CD14-positive monocyte (primary cell): Measurements from ENCODE around the gene MAU2. TPM values are rescaled to one million over a fixed set of nuclear protein-coding genes. Genes with fewer than 3 reads are reported as not detected.

Experiments
- DNase-seq, 3 donors: peaks; one replicate each; pipeline ENCODE4 v3.0.0-alpha.2; 2011 to 2022
- H2AFZ ChIP-seq: 2 replicates; pipeline ENCODE4 v1.6.0; 2012; ENCODE audit warnings: mild to moderate bottlenecking, low read depth, low read length, inconsistent platforms; ENCODE audit not compliant: insufficient read depth, poor library complexity, severe bottlenecking
- H3K27ac ChIP-seq, 2 donors: 1 replicate in 1 of 2; 2 replicates in 1 of 2; pipeline ENCODE4 v1.5.1; 2012 to 2013; ENCODE audit warnings: low read length in 2 of 2, control low read depth in 1 of 2, inconsistent platforms in 1 of 2, low read depth in 1 of 2, mild to moderate bottlenecking in 1 of 2
- H3K27me3 ChIP-seq, 2 donors: one replicate each; pipeline versions ENCODE4 v1.6.0 to v1.6.1; 2011 to 2013; ENCODE audit warnings: low read length in 2 of 2; ENCODE audit not compliant: control insufficient read depth in 2 of 2, insufficient read depth in 2 of 2
- H3K36me3 ChIP-seq, 2 donors: replicated peaks in 1 of 2; 1 replicate in 1 of 2; 2 replicates in 1 of 2; pipeline versions ENCODE4 v1.5.1 to v1.6.1; 2012 to 2013; ENCODE audit warnings: low read length in 2 of 2, control low read depth in 1 of 2, inconsistent platforms in 1 of 2, mild to moderate bottlenecking in 1 of 2; ENCODE audit not compliant: insufficient read depth in 2 of 2, control insufficient read depth in 1 of 2
- H3K4me1 ChIP-seq, 2 donors: 1 replicate in 1 of 2; 2 replicates in 1 of 2; pipeline versions ENCODE4 v1.5.1 to v1.6.1; 2012 to 2013; ENCODE audit warnings: low read length in 2 of 2, control low read depth in 1 of 2, inconsistent platforms in 1 of 2, mild to moderate bottlenecking in 1 of 2, moderate library complexity in 1 of 2; ENCODE audit not compliant: insufficient read depth in 2 of 2, control insufficient read depth in 1 of 2
- H3K4me2 ChIP-seq: replicated peaks from 2 replicates; pipeline ENCODE3; 2012; ENCODE audit warnings: low read length, moderate library complexity, mild to moderate bottlenecking; ENCODE audit not compliant: poor library complexity, severe bottlenecking; ENCODE audit errors: extremely low read depth
- H3K4me3 ChIP-seq, 3 experiments: fragments of 200-600 bp in 1 of 3; sonication (generic) in 1 of 3; replicated peaks in 1 of 3; 1 replicate in 2 of 3; 2 replicates in 1 of 3; pipeline ENCODE4 v1.5.1; 2011 to 2013; ENCODE audit warnings: low read length in 3 of 3, mild to moderate bottlenecking in 3 of 3, control low read depth in 2 of 3, low read depth in 2 of 3, inconsistent platforms in 1 of 3, moderate library complexity in 1 of 3
- H3K79me2 ChIP-seq: 2 replicates; pipeline ENCODE4 v1.6.0; 2012; ENCODE audit warnings: mild to moderate bottlenecking, control low read depth, inconsistent platforms, low read length, moderate library complexity; ENCODE audit not compliant: insufficient read depth
- H3K9ac ChIP-seq: 2 replicates; pipeline ENCODE4 v1.6.0; 2017; ENCODE audit warnings: low read length, mild to moderate bottlenecking; ENCODE audit not compliant: insufficient read depth, poor library complexity, severe bottlenecking
- H3K9me3 ChIP-seq, 2 donors: replicated peaks in 1 of 2; 1 replicate in 1 of 2; 2 replicates in 1 of 2; pipeline versions ENCODE4 v1.5.1 to v1.6.1; 2012 to 2013; ENCODE audit warnings: low read length in 2 of 2, control low read depth in 1 of 2; ENCODE audit not compliant: control insufficient read depth in 1 of 2, insufficient read depth in 1 of 2
- H4K20me1 ChIP-seq: 2 replicates; pipeline ENCODE4 v1.6.0; 2012; ENCODE audit warnings: mild to moderate bottlenecking, low read length, control low read depth, moderate library complexity; ENCODE audit not compliant: insufficient read depth
- H3K27ac Mint-ChIP-seq, 7 donors: one replicate each; pipeline ENCODE4 v1.8.0; 2020; ENCODE audit warnings: mild to moderate bottlenecking in 7 of 7, mixed read lengths in 7 of 7, moderate library complexity in 6 of 7, inconsistent platforms in 2 of 7
- H3K27me3 Mint-ChIP-seq, 3 donors: one replicate each; pipeline ENCODE4 v1.8.0; 2021 to 2022; ENCODE audit warnings: low read depth in 3 of 3, mild to moderate bottlenecking in 3 of 3, mixed read lengths in 3 of 3, moderate library complexity in 3 of 3, inconsistent platforms in 1 of 3
- H3K36me3 Mint-ChIP-seq, 2 donors: one replicate each; pipeline ENCODE4 v1.8.0; 2020; ENCODE audit warnings: mixed read lengths in 2 of 2, inconsistent platforms in 1 of 2, mild to moderate bottlenecking in 1 of 2
- H3K4me1 Mint-ChIP-seq: one replicate; pipeline ENCODE4 v1.8.0; 2020; ENCODE audit warnings: mild to moderate bottlenecking, mixed read lengths
- H3K4me3 Mint-ChIP-seq, 2 donors: one replicate each; pipeline ENCODE4 v1.8.0; 2020; ENCODE audit warnings: mild to moderate bottlenecking in 2 of 2, mixed read lengths in 2 of 2, moderate library complexity in 1 of 2
- H3K9me3 Mint-ChIP-seq, 7 donors: one replicate each; pipeline ENCODE4 v1.8.0; 2020 to 2022; ENCODE audit warnings: mixed read lengths in 7 of 7, mild to moderate bottlenecking in 6 of 7, moderate library complexity in 6 of 7, inconsistent platforms in 2 of 7
- WGBS: methylation state at CpG from one replicate; pipeline ENCODE4 v1.1.5; 2013; ENCODE audit warnings: missing lambda C conversion rate; ENCODE audit not compliant: insufficient coverage; 5-methylcytosine and 5-hydroxymethylcytosine counted together
- intact Hi-C, 2 donors: fragments of 100-400 bp; cut with micrococcal nuclease; formaldehyde crosslinking; loops; one replicate each; pipeline versions ENCODE4 v1.15.0 to v1.15.1; 2023
- polyA plus RNA-seq, 3 donors: library from polyadenylated mRNA; depleted of rRNA in 1 of 3; unstranded in 2 of 3; stranded (reverse) in 1 of 3; fragments of 300-500 nt in 2 of 3; fragments of >200 nt in 1 of 3; fragmentation: Illumina TruSeq in 2 of 3; gene quantifications; 1 replicate in 2 of 3; 2 replicates in 1 of 3; pipeline ENCODE4 v1.2.3, GENCODE V29; 2012 to 2021
- TF ChIP-seq, protein P1 (sequence below): fragments of 200-600 bp; IDR thresholded peaks from one replicate; pipeline ENCODE4 v1.8.0; 2022; ENCODE audit warnings: antibody characterized with exemption, mild to moderate bottlenecking

Gene MAU2
- polyA plus RNA-seq, 3 donors, result 7.4 to 68.4 (median 14.5) TPM

DNA sequence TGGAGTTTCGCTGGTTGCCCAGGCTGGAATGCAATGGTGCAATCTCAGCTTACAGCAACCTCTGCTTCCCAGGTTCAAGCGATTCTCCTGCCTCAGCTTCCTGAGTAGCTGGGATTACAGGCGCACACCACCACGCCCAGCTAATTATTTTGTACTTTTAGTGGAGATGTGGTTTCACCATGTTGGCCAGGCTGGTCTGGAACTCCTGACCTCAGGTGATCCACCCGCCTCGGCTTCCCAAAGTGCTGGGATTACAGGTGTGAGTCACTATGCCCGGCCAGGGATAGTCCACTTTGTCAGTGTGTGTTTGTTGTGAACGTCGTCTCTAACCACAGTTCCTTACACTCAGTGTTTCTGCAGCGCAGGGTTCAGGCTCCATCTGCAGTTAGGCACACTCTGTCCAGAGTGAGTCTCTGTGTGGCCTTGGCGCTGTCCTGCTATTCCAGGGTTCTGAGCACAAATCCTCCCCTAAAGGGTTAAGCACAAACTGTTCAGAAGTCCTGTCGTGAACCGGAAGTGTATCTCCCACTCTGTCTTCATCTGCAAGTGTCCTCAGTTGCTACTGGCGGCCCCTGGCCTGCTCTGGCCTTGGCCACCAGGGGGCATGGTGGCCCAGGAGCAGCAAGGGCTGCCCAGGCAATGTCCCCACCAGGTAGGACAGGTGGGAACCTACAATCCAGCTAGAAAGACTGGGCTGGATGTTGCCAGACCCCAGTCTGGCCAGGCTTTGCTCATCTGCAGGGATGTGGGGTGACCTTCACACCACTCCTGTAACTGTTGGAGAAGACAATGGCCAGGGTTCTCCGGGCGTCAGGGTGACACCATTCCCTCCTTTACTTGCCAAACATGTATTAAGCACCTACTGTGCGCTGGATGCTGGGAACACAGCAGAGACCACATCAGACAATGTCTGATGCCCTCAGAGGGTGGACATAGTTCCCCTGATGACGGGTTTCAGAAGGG is 46.1 kb downstream of the MAU2 start:
- Mint-ChIP-seq H3K27ac (peak overlapping the region in 6 of 7 donors; percentile 25 to 81 (median 65)), H3K4me1 (peaks cover 17% of the 10 kb centered on the region), H3K9me3 (peaks cover 0 to 3% (median 0%) of the 10 kb centered on the region in 7 donors), H3K27me3 (peaks cover 0 to 6% (median 3%) of the 10 kb centered on the region in 3 donors), H3K36me3 (peaks cover 0 to 3% of the 10 kb centered on the region in 2 donors), H3K4me3 (peak overlapping the region; percentile 37 to 70)
- no peaks in the 10 kb centered on the region for H4K20me1 ChIP-seq
- TF ChIP-seq, protein P1, sequence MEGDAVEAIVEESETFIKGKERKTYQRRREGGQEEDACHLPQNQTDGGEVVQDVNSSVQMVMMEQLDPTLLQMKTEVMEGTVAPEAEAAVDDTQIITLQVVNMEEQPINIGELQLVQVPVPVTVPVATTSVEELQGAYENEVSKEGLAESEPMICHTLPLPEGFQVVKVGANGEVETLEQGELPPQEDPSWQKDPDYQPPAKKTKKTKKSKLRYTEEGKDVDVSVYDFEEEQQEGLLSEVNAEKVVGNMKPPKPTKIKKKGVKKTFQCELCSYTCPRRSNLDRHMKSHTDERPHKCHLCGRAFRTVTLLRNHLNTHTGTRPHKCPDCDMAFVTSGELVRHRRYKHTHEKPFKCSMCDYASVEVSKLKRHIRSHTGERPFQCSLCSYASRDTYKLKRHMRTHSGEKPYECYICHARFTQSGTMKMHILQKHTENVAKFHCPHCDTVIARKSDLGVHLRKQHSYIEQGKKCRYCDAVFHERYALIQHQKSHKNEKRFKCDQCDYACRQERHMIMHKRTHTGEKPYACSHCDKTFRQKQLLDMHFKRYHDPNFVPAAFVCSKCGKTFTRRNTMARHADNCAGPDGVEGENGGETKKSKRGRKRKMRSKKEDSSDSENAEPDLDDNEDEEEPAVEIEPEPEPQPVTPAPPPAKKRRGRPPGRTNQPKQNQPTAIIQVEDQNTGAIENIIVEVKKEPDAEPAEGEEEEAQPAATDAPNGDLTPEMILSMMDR, result peak; percentile 99
- H3K27ac ChIP-seq, result peak overlapping the region in 1 of 2 donors; percentile 33
- WGBS, result 39% methylated on average over 10 of the region's 18 CpGs
- DNase-seq, result peak; percentile 59 to 75 (median 75)
- no peaks in the 10 kb centered on the region for H3K9me3 ChIP-seq
- H3K4me3 ChIP-seq, result peak overlapping the region in 1 of 3 experiments; percentile 19
- intact Hi-C loops, result loop anchor here (2.0 kb wide), 2 partner anchors 122 to 124 kb away; no protein-coding TSS in a partner anchor
- peaks cover 22 to 25% of the 10 kb centered on the region in 2 donors for H3K4me1 ChIP-seq
- no peak overlapping the region for H3K9ac ChIP-seq
- peak overlapping the region; percentile 57 for H2AFZ ChIP-seq
- H3K36me3 ChIP-seq, result no peaks in the 10 kb centered on the region
- H3K27me3 ChIP-seq, result no peaks in the 10 kb centered on the region
- no peaks in the 10 kb centered on the region for H3K79me2 ChIP-seq
- peak overlapping the region; percentile 43 for H3K4me2 ChIP-seq

DNA sequence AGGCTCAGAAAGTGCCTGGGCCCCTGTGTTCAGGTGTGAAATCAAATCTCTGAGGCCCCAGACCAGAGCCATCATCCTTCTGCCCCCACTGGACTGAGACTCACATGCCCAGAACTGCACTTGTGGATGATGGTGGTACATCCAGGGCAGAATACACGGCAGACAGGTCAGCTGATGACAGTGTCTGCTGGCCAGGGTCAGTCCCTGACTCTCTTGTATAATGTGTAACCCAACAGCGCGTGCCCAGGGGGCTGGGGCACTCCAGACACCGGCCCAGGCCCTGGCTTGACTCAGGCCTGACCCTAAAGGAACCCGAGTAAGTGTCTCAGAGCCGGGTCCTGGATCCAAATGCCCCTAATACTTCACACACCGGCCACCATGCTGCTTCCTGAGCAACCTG is 47.5 kb downstream of the MAU2 start:
- Mint-ChIP-seq H3K27ac (peak overlapping the region in 1 of 7 donors; percentile 24), H3K4me1 (peaks cover 27% of the 10 kb centered on the region), H3K36me3 (no peaks in the 10 kb centered on the region), H3K27me3 (peaks cover 0 to 3% (median 3%) of the 10 kb centered on the region in 3 donors), H3K4me3 (no peak overlapping the region), H3K9me3 (peaks cover 0 to 3% (median 0%) of the 10 kb centered on the region in 7 donors)
- no peaks in the 10 kb centered on the region for H4K20me1 ChIP-seq
- intact Hi-C loops, result no loop called here
- peak overlapping the region; percentile 23 for H2AFZ ChIP-seq
- H3K4me3 ChIP-seq, result no peak overlapping the region
- no peaks in the 10 kb centered on the region for H3K36me3 ChIP-seq
- TF ChIP-seq, protein P1, result no peak
- H3K27me3 ChIP-seq, result no peaks in the 10 kb centered on the region
- H3K27ac ChIP-seq, result no peak overlapping the region
- H3K79me2 ChIP-seq, result no peaks in the 10 kb centered on the region
- no peaks in the 10 kb centered on the region for H3K9me3 ChIP-seq
- WGBS, result 93% methylated on average over 7 of the region's 7 CpGs
- no peak for DNase-seq
- H3K4me2 ChIP-seq, result no peak overlapping the region
- no peak overlapping the region for H3K9ac ChIP-seq
- H3K4me1 ChIP-seq, result peaks cover 36 to 38% of the 10 kb centered on the region in 2 donors
